Natural killer cell (primary cell): ENCODE data around the gene MINAR1. TPM values are rescaled to one million over a fixed set of nuclear protein-coding genes. Genes with fewer than 3 reads are reported as not detected.

Experiments
- ATAC-seq, 3 donors: fragments of 150-1000 bp in 2 of 3; fragments of 200-7000 bp in 1 of 3; cut with Tn5 transposase; 1 replicate in 1 of 3; 2 replicates in 2 of 3; pipeline ENCODE4 v1.10.0; 2021; ENCODE audit warnings: mild to moderate bottlenecking in 2 of 3, moderate library complexity in 2 of 3
- DNase-seq, 2 donors: peaks; one replicate each; pipeline versions ENCODE4 v3.0.0 to v3.0.0-alpha.2; 2013 to 2021; ENCODE audit warnings: mixed read lengths in 1 of 2
- H3K27ac ChIP-seq: one replicate; pipeline ENCODE4 v1.5.1; 2013; ENCODE audit warnings: mild to moderate bottlenecking, low read length
- H3K27me3 ChIP-seq: one replicate; pipeline ENCODE4 v1.6.1; 2013; ENCODE audit warnings: low read length; ENCODE audit not compliant: control insufficient read depth, insufficient read depth
- H3K36me3 ChIP-seq: one replicate; pipeline ENCODE4 v1.6.1; 2013; ENCODE audit warnings: low read length; ENCODE audit not compliant: control insufficient read depth, insufficient read depth
- H3K4me1 ChIP-seq: one replicate; pipeline ENCODE4 v1.6.1; 2013; ENCODE audit warnings: low read length; ENCODE audit not compliant: control insufficient read depth, insufficient read depth
- H3K4me3 ChIP-seq: one replicate; pipeline ENCODE4 v1.5.1; 2013; ENCODE audit warnings: low read length
- H3K9me3 ChIP-seq: one replicate; pipeline ENCODE4 v1.6.1; 2013; ENCODE audit warnings: low read length; ENCODE audit not compliant: control insufficient read depth, insufficient read depth
- H3K27ac Mint-ChIP-seq, 2 donors: one replicate each; pipeline ENCODE4 v1.8.0; 2022; ENCODE audit warnings: mild to moderate bottlenecking in 2 of 2, mixed read lengths in 2 of 2, moderate library complexity in 1 of 2
- H3K27me3 Mint-ChIP-seq, 2 donors: one replicate each; pipeline ENCODE4 v1.8.0; 2022; ENCODE audit warnings: low read depth in 2 of 2, mixed read lengths in 2 of 2
- H3K36me3 Mint-ChIP-seq: one replicate; pipeline ENCODE4 v1.8.0; 2022; ENCODE audit warnings: mixed read lengths
- H3K4me1 Mint-ChIP-seq, 2 donors: one replicate each; pipeline ENCODE4 v1.8.0; 2022; ENCODE audit warnings: mixed read lengths in 2 of 2
- H3K4me3 Mint-ChIP-seq: one replicate; pipeline ENCODE4 v1.8.0; 2022; ENCODE audit warnings: mild to moderate bottlenecking, moderate library complexity, mixed read lengths
- H3K9me3 Mint-ChIP-seq, 2 donors: one replicate each; pipeline ENCODE4 v1.8.0; 2022; ENCODE audit warnings: mixed read lengths in 2 of 2
- WGBS: methylation state at CpG from one replicate; pipeline ENCODE4 v1.1.7; 2013; ENCODE audit warnings: missing lambda C conversion rate; ENCODE audit not compliant: insufficient coverage; 5-methylcytosine and 5-hydroxymethylcytosine counted together
- intact Hi-C: fragments of 100-400 bp; cut with micrococcal nuclease; formaldehyde crosslinking; loops from one replicate; pipeline ENCODE4 v1.14.2; 2022
- total RNA-seq, 4 donors: library from RNA; stranded (reverse); fragments of 120-200 nt in 1 of 4; gene quantifications; one replicate each; pipeline versions ENCODE4 v1.2.3 to v1.2.4, GENCODE V29; 2013 to 2022
- TF ChIP-seq, protein P1 (sequence below): fragments of 200-600 bp; IDR thresholded peaks from one replicate; pipeline ENCODE4 v1.8.0; 2022; ENCODE audit warnings: antibody characterized with exemption

MINAR1 gene
- total RNA-seq, 3 donors from 2014 or later (not counting 1 experiment from before 2014, with no cell fraction given) = 0.54 to 0.98 (median 0.59) TPM

DNA sequence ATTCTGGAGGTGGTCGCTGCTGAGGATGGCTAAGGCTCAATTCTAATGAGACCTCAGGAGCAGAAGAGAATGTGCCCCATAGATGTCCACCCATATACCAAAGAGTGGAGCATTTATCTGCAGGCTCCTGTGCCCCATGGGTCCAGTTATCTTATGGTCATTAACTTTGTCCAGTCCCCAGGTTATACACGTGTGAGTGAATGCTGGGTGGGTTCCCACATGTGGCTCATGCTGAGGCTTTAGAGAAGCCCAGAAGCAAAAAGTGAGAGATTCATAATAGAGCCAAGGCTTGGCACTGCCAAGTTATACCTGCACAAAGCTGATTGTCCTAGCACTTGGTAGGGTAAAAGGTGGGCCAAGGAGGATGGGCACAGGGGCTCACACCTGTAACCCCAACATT, 30.0 kb upstream of the MINAR1 start:
- Histone ChIP-seq H3K27ac (no peak overlapping the region), H3K9me3 (no peaks in the 10 kb centered on the region), H3K4me3 (no peak overlapping the region), H3K36me3 (no peaks in the 10 kb centered on the region), H3K4me1 (no peaks in the 10 kb centered on the region), H3K27me3 (no peaks in the 10 kb centered on the region)
- no peak overlapping the region for H3K27ac Mint-ChIP-seq
- intact Hi-C loops = no loop called here
- H3K9me3 Mint-ChIP-seq = no peaks in the 10 kb centered on the region
- TF ChIP-seq, protein P1, sequence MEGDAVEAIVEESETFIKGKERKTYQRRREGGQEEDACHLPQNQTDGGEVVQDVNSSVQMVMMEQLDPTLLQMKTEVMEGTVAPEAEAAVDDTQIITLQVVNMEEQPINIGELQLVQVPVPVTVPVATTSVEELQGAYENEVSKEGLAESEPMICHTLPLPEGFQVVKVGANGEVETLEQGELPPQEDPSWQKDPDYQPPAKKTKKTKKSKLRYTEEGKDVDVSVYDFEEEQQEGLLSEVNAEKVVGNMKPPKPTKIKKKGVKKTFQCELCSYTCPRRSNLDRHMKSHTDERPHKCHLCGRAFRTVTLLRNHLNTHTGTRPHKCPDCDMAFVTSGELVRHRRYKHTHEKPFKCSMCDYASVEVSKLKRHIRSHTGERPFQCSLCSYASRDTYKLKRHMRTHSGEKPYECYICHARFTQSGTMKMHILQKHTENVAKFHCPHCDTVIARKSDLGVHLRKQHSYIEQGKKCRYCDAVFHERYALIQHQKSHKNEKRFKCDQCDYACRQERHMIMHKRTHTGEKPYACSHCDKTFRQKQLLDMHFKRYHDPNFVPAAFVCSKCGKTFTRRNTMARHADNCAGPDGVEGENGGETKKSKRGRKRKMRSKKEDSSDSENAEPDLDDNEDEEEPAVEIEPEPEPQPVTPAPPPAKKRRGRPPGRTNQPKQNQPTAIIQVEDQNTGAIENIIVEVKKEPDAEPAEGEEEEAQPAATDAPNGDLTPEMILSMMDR = no peak
- no peaks in the 10 kb centered on the region for H3K4me1 Mint-ChIP-seq
- ATAC-seq = no peak
- no peak for DNase-seq
- H3K27me3 Mint-ChIP-seq = peaks cover 0 to 6% of the 10 kb centered on the region in 2 donors
- no peaks in the 10 kb centered on the region for H3K36me3 Mint-ChIP-seq
- WGBS = 93% methylated on average over 2 of the region's 2 CpGs
- H3K4me3 Mint-ChIP-seq = no peak overlapping the region

DNA sequence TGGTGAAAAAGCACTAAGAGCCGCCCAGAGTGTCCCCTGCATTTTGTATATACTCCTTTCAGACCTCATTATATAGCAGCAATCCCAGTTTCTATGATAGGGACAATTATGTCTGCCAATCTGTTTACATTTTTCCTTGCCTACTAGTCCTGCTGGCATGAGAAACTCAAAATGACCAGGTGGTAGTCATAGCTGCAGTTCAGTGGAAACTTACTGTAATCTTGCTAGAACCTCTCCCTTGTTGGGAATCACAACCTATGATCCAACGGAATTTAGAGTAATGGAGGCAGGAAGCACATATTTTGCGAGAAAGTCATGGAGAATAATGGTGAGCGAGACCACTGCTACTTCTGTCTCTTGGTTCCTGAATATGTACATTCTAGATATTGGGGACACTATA, 28.6 kb upstream of the MINAR1 start:
- Mint-ChIP-seq H3K36me3 (no peaks in the 10 kb centered on the region), H3K27ac (no peak overlapping the region), H3K4me3 (no peak overlapping the region), H3K9me3 (no peaks in the 10 kb centered on the region), H3K4me1 (no peaks in the 10 kb centered on the region), H3K27me3 (peaks cover 0 to 6% of the 10 kb centered on the region in 2 donors)
- H3K4me1 ChIP-seq = no peaks in the 10 kb centered on the region
- TF ChIP-seq, protein P1 = no peak
- 89% methylated on average over 4 of the region's 4 CpGs for WGBS
- DNase-seq (no peak), ATAC-seq (no peak)
- H3K27ac ChIP-seq = no peak overlapping the region
- H3K4me3 ChIP-seq = no peak overlapping the region
- intact Hi-C loops = no loop called here
- no peaks in the 10 kb centered on the region for H3K9me3 ChIP-seq
- H3K27me3 ChIP-seq = no peaks in the 10 kb centered on the region
- no peaks in the 10 kb centered on the region for H3K36me3 ChIP-seq

DNA sequence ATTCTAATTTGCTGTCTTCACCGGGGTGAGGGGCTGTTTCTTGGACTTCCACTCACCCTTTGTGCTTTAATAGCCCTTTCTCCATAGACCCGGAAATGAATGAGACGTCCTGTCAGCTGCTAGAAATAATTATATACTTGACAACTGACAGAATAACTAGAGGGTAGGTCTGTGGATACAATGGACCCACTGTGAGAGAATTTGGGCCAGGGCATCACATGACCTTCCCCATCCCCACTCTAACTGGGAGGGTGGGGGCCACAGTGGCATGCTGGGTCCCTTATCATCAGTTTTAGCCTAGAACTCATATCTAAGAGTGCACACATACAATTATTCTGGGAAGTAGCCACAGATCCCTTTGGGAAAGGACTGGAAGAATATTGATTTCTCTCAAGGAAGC, 25.9 kb upstream of the MINAR1 start:
- TF ChIP-seq, protein P1 = no peak
- Histone ChIP-seq H3K4me3 (no peak overlapping the region), H3K27ac (no peak overlapping the region), H3K9me3 (no peaks in the 10 kb centered on the region), H3K4me1 (no peaks in the 10 kb centered on the region), H3K36me3 (no peaks in the 10 kb centered on the region), H3K27me3 (no peaks in the 10 kb centered on the region)
- whole genome bisulfite sequencing = 46% methylated on average over 1 of the region's 3 CpGs
- Mint-ChIP-seq H3K27me3 (peaks cover 0 to 6% of the 10 kb centered on the region in 2 donors), H3K9me3 (no peaks in the 10 kb centered on the region), H3K36me3 (no peaks in the 10 kb centered on the region), H3K27ac (no peak overlapping the region), H3K4me1 (no peaks in the 10 kb centered on the region), H3K4me3 (no peak overlapping the region)
- ATAC-seq (no peak), DNase-seq (no peak)
- intact Hi-C loops = no loop called here

DNA sequence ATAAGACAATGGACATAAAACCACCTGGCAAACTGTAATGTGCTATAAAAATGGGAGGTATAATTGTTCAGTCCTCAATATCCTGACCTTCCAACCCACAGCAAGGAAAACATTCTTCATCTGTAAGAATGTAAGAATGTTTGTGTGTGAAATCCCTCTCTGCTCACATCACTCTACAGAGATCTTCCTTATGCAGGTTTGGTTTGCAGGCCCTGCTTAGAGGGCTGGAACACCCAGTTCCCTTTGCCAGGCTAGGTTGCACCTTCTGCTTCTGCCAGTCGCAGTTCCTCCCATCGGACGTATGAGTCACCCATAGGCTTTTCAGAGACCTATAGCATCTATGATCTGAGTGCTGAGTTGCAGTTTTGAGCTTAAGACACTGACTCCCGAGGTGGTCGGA, 24.1 kb upstream of the MINAR1 start:
- Mint-ChIP-seq H3K27me3 (no peaks in the 10 kb centered on the region), H3K27ac (no peak overlapping the region), H3K4me1 (peaks cover 0 to 4% of the 10 kb centered on the region in 2 donors), H3K4me3 (no peak overlapping the region), H3K9me3 (no peaks in the 10 kb centered on the region), H3K36me3 (no peaks in the 10 kb centered on the region)
- no peaks in the 10 kb centered on the region for H3K4me1 ChIP-seq
- no peaks in the 10 kb centered on the region for H3K9me3 ChIP-seq
- no peak for ATAC-seq
- H3K27me3 ChIP-seq = no peaks in the 10 kb centered on the region
- peaks cover 5% of the 10 kb centered on the region for H3K36me3 ChIP-seq
- 78% methylated on average over 5 of the region's 5 CpGs for WGBS
- TF ChIP-seq, protein P1 = no peak
- DNase-seq = no peak
- no peak overlapping the region for H3K4me3 ChIP-seq
- intact Hi-C loops = no loop called here
- no peak overlapping the region for H3K27ac ChIP-seq
